Loucy (cell line): ENCODE measurements around the gene IFI35.

Experiments
- CTCF ChIP-seq: fragments of 200-600 bp; sonication (generic); conservative IDR thresholded peaks from 2 replicates; pipeline ENCODE4 v1.5.1; 2014; ENCODE audit warnings: mild to moderate bottlenecking, antibody characterized with exemption, low read length
- EZH2phosphoT487 ChIP-seq: fragments of 200-600 bp; IDR thresholded peaks from 2 replicates; pipeline ENCODE4 v1.6.1; 2018; ENCODE audit warnings: antibody characterized with exemption, mild to moderate bottlenecking, moderate library complexity, borderline replicate concordance

GRCh38 chr17:43018932-43019331 lies 12.3 kb downstream of the IFI35 start:
- TF ChIP-seq CTCF (no peak), EZH2phosphoT487 (no peak)
